Adrenal gland (tissue), 12 donors: ENCODE results near the gene ICA1. TPM values are rescaled to one million over a fixed set of nuclear protein-coding genes. Genes with fewer than 3 reads are reported as not detected.

Source experiments
- DNase-seq, 7 donors: peaks; one replicate each; pipeline ENCODE4 v3.0.0-alpha.2; 2019 to 2020
- H3K27ac ChIP-seq, 5 donors: fragments of 200-600 bp; sonication (generic) in 4 of 5; 1 replicate in 3 of 5; 2 replicates in 2 of 5; pipeline versions ENCODE4 v1.5.1 to v1.8.0; 2016 to 2020; ENCODE audit warnings: mild to moderate bottlenecking in 1 of 5
- H3K27me3 ChIP-seq: fragments of 200-600 bp; 2 replicates; pipeline ENCODE4 v1.8.0; 2021
- H3K36me3 ChIP-seq, 2 donors: fragments of 200-600 bp; replicated peaks in 1 of 2; 1 replicate in 1 of 2; 2 replicates in 1 of 2; pipeline versions ENCODE4 v1.5.1 to v1.8.0; 2018 to 2022
- H3K4me1 ChIP-seq, 2 donors: fragments of 200-600 bp; replicated peaks in 1 of 2; 1 replicate in 1 of 2; 2 replicates in 1 of 2; pipeline versions ENCODE4 v1.5.1 to v1.8.0; 2018 to 2021
- H3K4me3 ChIP-seq, 4 donors: fragments of 200-600 bp; sonication (generic) in 3 of 4; one replicate each; pipeline ENCODE4 v1.5.1; 2016 to 2018
- H3K9me3 ChIP-seq, 3 donors: fragments of 200-600 bp; sonication (generic) in 1 of 3; replicated peaks in 1 of 3; 1 replicate in 2 of 3; 2 replicates in 1 of 3; pipeline versions ENCODE4 v1.5.1 to v1.8.0; 2016 to 2021
- POLR2A ChIP-seq, 2 donors: fragments of 450-650 bp; IDR thresholded peaks; one replicate each; pipeline ENCODE4 v1.6.1; 2017; ENCODE audit warnings: antibody characterized with exemption in 2 of 2, mild to moderate bottlenecking in 2 of 2, moderate library complexity in 1 of 2
- WGBS, 4 donors: extraction: QIAGEN DNeasy Blood & Tissue Kit in 2 of 4; methylation state at CpG; one replicate each; pipeline versions ENCODE4 v1.1.5 to v1.1.7; 2013 to 2017; 5-methylcytosine and 5-hydroxymethylcytosine counted together
- intact Hi-C, 2 donors: fragments of 100-400 bp; cut with DNase I; formaldehyde crosslinking; loops; one replicate each; pipeline versions ENCODE4 v1.14.1 to v1.15.0; 2022 to 2023
- polyA plus RNA-seq, 3 donors: library from polyadenylated mRNA; stranded (reverse); fragments of 200-250 nt in 2 of 3; fragments of 350-450 nt in 1 of 3; fragmentation: Illumina TruSeq in 1 of 3; extraction: RNeasy Lipid Tissue Mini Kit (QIAGEN cat#74804) in 1 of 3; gene quantifications; one replicate each; pipeline ENCODE4 v1.2.3, GENCODE V29; 2013 to 2014
- total RNA-seq, 9 donors: library from RNA; depleted of rRNA in 4 of 9; stranded (reverse); fragments of >200 nt in 4 of 9; fragments of 120-200 nt in 1 of 9; fragmentation: NEBNext Ultra II Directional in 1 of 9; extraction: Animal tissue kit (Norgen Biotek cat#: 25700) in 1 of 9; gene quantifications; one replicate each; pipeline versions ENCODE4 v1.1.0 to v1.2.4, GENCODE V29; 2013 to 2023
- TF ChIP-seq, protein P1 (sequence below), 6 experiments: fragments of 450-650 bp in 4 of 6; fragments of 200-600 bp in 2 of 6; sonication (generic) in 1 of 6; IDR thresholded peaks; 1 replicate in 5 of 6; 2 replicates in 1 of 6; pipeline versions ENCODE4 v1.5.1 to v1.8.0; 2016 to 2021; ENCODE audit warnings: antibody characterized with exemption in 6 of 6, mild to moderate bottlenecking in 2 of 6, moderate library complexity in 1 of 6
- donor health status: healthy with polysubstance abuse.
- donor health status: Bipolar disorder and iron deficiency.
- donor health status: DM: yes; HTN: yes; CAD: no.
- donor health status: DM: no; HTN: no; CAD: no.
- donor health status: DM: no; HTN: no; CAD: no.
- donor health status: DM: yes; HTN: yes; CAD: no.

ICA1 gene
- total and polyA plus RNA-seq, 12 donors, result 5.0 to 16.1 (median 8.4) TPM; not detected in 1

DNA sequence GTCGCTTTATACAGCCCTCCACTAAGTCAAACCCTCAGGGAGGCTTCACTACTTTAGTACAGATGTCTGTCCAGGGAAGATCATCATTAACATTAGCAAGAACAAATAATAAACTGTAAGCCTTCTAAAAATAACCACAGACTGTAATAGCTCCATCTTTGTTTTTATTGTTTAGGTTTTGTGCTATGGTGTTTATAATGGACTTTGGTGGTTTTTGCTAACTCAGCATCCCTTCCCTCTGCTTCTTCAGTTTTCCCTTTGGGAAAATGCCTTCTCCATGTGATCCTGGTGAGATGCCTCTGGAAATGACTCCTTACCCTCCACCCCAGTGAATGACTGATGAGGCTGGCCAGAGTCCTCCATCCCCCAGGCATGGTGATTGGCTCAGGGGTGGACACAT, 131.3 kb downstream of the ICA1 start:
- Histone ChIP-seq H3K27ac (no peak overlapping the region), H3K27me3 (no peaks in the 10 kb centered on the region)

DNA sequence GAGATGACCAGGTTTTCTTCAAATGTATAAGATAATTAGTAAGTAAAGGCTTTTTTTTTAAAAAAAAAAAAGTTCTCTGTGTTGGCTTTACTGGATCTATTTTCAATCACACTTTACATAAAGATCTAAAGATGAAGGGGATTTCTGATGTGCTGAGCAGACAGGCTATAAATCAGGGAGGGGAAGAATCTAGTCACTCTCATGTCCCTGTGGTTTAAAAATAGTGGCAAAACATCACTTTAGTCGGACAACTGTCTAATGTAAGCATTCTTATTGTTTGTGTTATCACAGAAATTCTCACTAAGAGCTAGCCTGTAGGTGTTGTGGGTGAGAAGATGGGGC, 132.7 kb downstream of the ICA1 start:
- TF ChIP-seq POLR2A (IDR thresholded peaks at IDR 0.05), result no peak
- TF ChIP-seq, protein P1, sequence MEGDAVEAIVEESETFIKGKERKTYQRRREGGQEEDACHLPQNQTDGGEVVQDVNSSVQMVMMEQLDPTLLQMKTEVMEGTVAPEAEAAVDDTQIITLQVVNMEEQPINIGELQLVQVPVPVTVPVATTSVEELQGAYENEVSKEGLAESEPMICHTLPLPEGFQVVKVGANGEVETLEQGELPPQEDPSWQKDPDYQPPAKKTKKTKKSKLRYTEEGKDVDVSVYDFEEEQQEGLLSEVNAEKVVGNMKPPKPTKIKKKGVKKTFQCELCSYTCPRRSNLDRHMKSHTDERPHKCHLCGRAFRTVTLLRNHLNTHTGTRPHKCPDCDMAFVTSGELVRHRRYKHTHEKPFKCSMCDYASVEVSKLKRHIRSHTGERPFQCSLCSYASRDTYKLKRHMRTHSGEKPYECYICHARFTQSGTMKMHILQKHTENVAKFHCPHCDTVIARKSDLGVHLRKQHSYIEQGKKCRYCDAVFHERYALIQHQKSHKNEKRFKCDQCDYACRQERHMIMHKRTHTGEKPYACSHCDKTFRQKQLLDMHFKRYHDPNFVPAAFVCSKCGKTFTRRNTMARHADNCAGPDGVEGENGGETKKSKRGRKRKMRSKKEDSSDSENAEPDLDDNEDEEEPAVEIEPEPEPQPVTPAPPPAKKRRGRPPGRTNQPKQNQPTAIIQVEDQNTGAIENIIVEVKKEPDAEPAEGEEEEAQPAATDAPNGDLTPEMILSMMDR (IDR thresholded peaks at IDR 0.05), result no peak
- DNase-seq, result no peak
- Histone ChIP-seq H3K36me3 (no peaks in the 10 kb centered on the region), H3K27me3 (no peaks in the 10 kb centered on the region), H3K9me3 (no peaks in the 10 kb centered on the region), H3K4me3 (no peak overlapping the region), H3K27ac (no peak overlapping the region), H3K4me1 (no peaks in the 10 kb centered on the region)
- intact Hi-C loops, result no loop called here
- WGBS, 4 donors, result 50 to 88% (median 75%) methylated on average over 1 of the region's 1 CpG

More for the DNA sequence above, 131.3 kb downstream of the ICA1 start:
- DNase-seq, result no peak
- WGBS, 4 donors, result 81 to 100% (median 84%) methylated on average over 1 of the region's 1 CpG
- no peak overlapping the region for H3K4me3 ChIP-seq
- no peaks in the 10 kb centered on the region for H3K36me3 ChIP-seq
- intact Hi-C loops, result no loop called here
- TF ChIP-seq, protein P1 (IDR thresholded peaks at IDR 0.05), result no peak
- TF ChIP-seq POLR2A (IDR thresholded peaks at IDR 0.05), result no peak
- no peaks in the 10 kb centered on the region for H3K4me1 ChIP-seq
- no peaks in the 10 kb centered on the region for H3K9me3 ChIP-seq

- no peak for TF ChIP-seq POLR2A (IDR thresholded peaks at IDR 0.05)
- TF ChIP-seq, protein P1 (IDR thresholded peaks at IDR 0.05), result no peak
- H3K36me3 ChIP-seq, result no peaks in the 10 kb centered on the region
- no peaks in the 10 kb centered on the region for H3K4me1 ChIP-seq
- WGBS, 4 donors, result 76 to 86% (median 83%) methylated on average over 12 of the region's 12 CpGs
- intact Hi-C loops, result no loop called here
- no peak overlapping the region for H3K4me3 ChIP-seq
- DNase-seq, result no peak
- H3K27me3 ChIP-seq, result no peaks in the 10 kb centered on the region
- H3K9me3 ChIP-seq, result no peaks in the 10 kb centered on the region
- H3K27ac ChIP-seq, result no peak overlapping the region
These were observed 133.3 kb downstream of the ICA1 start for GRCh38 chr7:8128449-8129317.

- Histone ChIP-seq H3K27me3 (no peaks in the 10 kb centered on the region), H3K4me1 (no peaks in the 10 kb centered on the region), H3K27ac (no peak overlapping the region), H3K9me3 (no peaks in the 10 kb centered on the region), H3K36me3 (no peaks in the 10 kb centered on the region), H3K4me3 (no peak overlapping the region)
- DNase-seq, result no peak
- TF ChIP-seq POLR2A (IDR thresholded peaks at IDR 0.05), result no peak
- TF ChIP-seq, protein P1 (IDR thresholded peaks at IDR 0.05), result no peak
- WGBS, 4 donors, result 80 to 84% (median 82%) methylated on average over 2 of the region's 2 CpGs
- intact Hi-C loops, result no loop called here
These were observed 135.3 kb downstream of the ICA1 start for GRCh38 chr7:8126601-8127167.
